Ascending aorta (tissue), 2 donors: ENCODE measurements around the gene MST1. TPM values are rescaled to one million over a fixed set of nuclear protein-coding genes. Genes with fewer than 3 reads are reported as not detected.

ENCODE experiments used
- DNase-seq, 2 donors: peaks; one replicate each; pipeline ENCODE4 v3.0.0-alpha.2; 2019; ENCODE audit warnings: low spot score in 2 of 2
- H3K27ac ChIP-seq, 2 donors: fragments of 200-600 bp; sonication (generic); one replicate each; pipeline ENCODE4 v1.5.1; 2016 to 2017; ENCODE audit warnings: mild to moderate bottlenecking in 1 of 2
- H3K27me3 ChIP-seq: fragments of 200-600 bp; sonication (generic); one replicate; pipeline ENCODE4 v1.5.1; 2017
- H3K36me3 ChIP-seq, 2 donors: fragments of 200-600 bp; sonication (generic); one replicate each; pipeline ENCODE4 v1.5.1; 2016
- H3K4me1 ChIP-seq, 2 donors: fragments of 200-600 bp; sonication (generic); one replicate each; pipeline ENCODE4 v1.5.1; 2016 to 2017; ENCODE audit warnings: mild to moderate bottlenecking in 1 of 2
- H3K4me3 ChIP-seq, 2 donors: fragments of 200-600 bp; sonication (generic); one replicate each; pipeline ENCODE4 v1.5.1; 2016 to 2017; ENCODE audit warnings: mild to moderate bottlenecking in 1 of 2
- H3K9me3 ChIP-seq, 2 donors: fragments of 200-600 bp; sonication (generic); one replicate each; pipeline ENCODE4 v1.5.1; 2016
- intact Hi-C: fragments of 100-400 bp; cut with DNase I; formaldehyde crosslinking; loops from one replicate; pipeline ENCODE4 v1.15.1; 2023
- total RNA-seq: library from RNA; depleted of rRNA; stranded (reverse); fragments of >200 nt; gene quantifications from one replicate; pipeline ENCODE4 v1.1.0, GENCODE V29; 2016
- TF ChIP-seq, protein P1 (sequence below), 3 experiments: fragments of 200-600 bp in 2 of 3; fragments of 450-650 bp in 1 of 3; sonication (generic) in 2 of 3; IDR thresholded peaks; one replicate each; pipeline ENCODE4 v1.5.1; 2016 to 2019; ENCODE audit warnings: antibody characterized with exemption in 3 of 3, mild to moderate bottlenecking in 1 of 3, moderate library complexity in 1 of 3

MST1 gene
- total RNA-seq, 1 donor from 2014 or later, result 12.6 TPM

DNA sequence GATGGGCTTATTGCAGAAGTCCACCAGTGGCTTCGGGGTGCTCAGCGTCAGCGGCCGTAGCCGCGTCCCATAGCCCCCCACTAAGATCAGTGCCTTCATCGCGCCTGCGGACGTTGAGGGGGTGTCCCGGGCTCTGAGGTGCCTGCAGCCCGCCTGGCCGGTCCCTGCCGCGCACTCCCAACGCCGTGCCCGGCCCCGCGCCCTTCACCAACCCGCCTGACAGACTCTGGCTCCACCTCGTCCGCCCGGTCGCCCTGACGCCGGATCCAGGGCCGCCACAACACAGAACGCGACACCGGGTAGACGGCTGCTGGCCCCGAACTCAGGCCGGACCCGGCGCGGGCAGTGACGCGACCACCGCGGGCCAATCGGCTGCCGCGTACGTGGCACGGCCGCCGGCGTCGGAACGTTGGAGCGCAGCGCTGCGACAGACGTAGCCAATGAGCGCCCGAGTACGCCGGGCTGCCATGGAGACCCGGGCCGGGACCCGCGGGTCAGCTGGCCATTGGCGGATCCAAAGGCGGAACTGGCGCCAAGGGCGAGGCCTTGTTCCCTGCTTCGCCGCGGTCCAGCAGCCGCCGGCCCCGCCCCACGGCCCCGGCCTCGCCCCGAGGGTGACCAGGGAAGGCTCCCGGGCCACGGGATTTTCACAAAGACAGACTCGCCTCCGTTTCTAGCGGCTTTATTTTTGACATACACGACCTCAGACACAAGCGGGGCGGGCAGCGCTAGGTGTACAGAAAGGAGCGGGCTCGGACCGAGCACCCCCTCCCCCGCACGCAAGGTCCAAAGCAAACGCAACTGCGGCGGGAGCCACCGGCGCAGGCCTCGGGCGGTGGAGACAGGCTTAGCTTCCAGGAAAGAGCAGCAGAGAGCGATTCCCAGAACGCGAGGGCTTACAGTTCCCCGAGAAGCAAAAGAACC lies 34.6 kb upstream of the MST1 start, which contains the start of gene GMPPB:
TSS of gene GMPPB (minus strand) at position 324 of the 924 bp plus-strand sequence. CDS start at position 99, 225 bp downstream.
- Histone ChIP-seq H3K27ac (peak within 1 kb of the TSS; percentile 93 to 97), H3K27me3 (no peaks in the 10 kb centered on the region), H3K4me1 (peaks cover 16 to 20% of the 10 kb centered on the region in 2 donors), H3K36me3 (peaks cover 23 to 54% of the 10 kb centered on the region in 2 donors), H3K4me3 (peak within 1 kb of the TSS; percentile 86 to 98), H3K9me3 (no peaks in the 10 kb centered on the region)
- TF ChIP-seq, protein P1, sequence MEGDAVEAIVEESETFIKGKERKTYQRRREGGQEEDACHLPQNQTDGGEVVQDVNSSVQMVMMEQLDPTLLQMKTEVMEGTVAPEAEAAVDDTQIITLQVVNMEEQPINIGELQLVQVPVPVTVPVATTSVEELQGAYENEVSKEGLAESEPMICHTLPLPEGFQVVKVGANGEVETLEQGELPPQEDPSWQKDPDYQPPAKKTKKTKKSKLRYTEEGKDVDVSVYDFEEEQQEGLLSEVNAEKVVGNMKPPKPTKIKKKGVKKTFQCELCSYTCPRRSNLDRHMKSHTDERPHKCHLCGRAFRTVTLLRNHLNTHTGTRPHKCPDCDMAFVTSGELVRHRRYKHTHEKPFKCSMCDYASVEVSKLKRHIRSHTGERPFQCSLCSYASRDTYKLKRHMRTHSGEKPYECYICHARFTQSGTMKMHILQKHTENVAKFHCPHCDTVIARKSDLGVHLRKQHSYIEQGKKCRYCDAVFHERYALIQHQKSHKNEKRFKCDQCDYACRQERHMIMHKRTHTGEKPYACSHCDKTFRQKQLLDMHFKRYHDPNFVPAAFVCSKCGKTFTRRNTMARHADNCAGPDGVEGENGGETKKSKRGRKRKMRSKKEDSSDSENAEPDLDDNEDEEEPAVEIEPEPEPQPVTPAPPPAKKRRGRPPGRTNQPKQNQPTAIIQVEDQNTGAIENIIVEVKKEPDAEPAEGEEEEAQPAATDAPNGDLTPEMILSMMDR (IDR thresholded peaks at IDR 0.05), result no peak
- DNase-seq, result peak; percentile 92 to 97
- intact Hi-C loops, result loop anchor here (1.0 to 10.0 kb wide), 4 partner anchors 35 to 131 kb away; partner anchors contain the start of genes APEH, IP6K1, MST1 and RNF123

DNA sequence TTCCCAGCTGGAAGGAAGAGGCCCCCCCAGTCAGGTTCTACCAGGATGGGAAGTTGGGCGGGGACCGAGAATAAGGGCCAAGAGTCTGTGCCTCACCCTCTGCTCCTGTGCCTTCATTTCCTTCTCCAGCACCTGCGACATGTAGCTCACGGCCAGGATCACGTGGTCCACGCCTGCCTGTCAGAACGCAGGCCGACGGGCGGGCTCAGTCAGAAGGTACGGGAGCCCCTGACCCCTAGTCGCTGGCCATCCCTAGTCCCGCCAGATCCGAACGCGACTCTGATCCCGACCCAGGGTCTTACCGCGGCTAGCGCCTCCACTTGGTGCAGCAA lies 34.0 kb upstream of the MST1 start:
- Histone ChIP-seq H3K4me3 (peak overlapping the region; percentile 86 to 98), H3K27me3 (no peaks in the 10 kb centered on the region), H3K9me3 (no peaks in the 10 kb centered on the region), H3K27ac (peak overlapping the region; percentile 93 to 97), H3K4me1 (peaks cover 19 to 24% of the 10 kb centered on the region in 2 donors), H3K36me3 (peaks cover 23 to 53% of the 10 kb centered on the region in 2 donors)
- TF ChIP-seq, protein P1 (IDR thresholded peaks at IDR 0.05), result no peak
- peak in 1 of 2 donors; percentile 82 for DNase-seq
- intact Hi-C loops, result loop anchor here (1.0 to 10.0 kb wide), 2 partner anchors 34 to 132 kb away; partner anchors contain the start of genes MST1, RNF123 and TRAIP

DNA sequence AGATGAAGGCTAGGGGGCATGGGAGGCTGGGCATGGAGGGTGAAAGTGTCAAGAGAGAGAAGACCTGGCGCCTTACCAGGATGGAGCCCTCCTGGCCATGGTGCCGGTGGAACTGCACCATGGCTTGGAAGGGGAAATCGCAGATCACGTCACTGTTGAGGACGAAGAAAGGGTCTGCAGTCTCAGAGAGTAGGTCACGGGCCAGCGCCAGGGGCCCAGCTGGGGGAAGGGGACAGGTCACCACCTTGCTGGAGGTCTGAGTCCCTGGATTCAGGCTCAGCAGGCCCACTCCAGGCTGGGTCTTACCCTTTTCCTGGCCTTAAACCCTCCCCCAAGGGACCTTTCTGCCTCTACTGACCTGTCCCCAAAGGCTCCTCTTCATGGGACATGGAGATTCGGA lies 33.6 kb upstream of the MST1 start:
- Histone ChIP-seq H3K4me3 (peak overlapping the region; percentile 86 to 98), H3K4me1 (peaks cover 19 to 24% of the 10 kb centered on the region in 2 donors), H3K27ac (peak overlapping the region; percentile 93 to 97), H3K9me3 (no peaks in the 10 kb centered on the region), H3K27me3 (no peaks in the 10 kb centered on the region), H3K36me3 (peaks cover 20 to 49% of the 10 kb centered on the region in 2 donors)
- TF ChIP-seq, protein P1 (IDR thresholded peaks at IDR 0.05), result no peak
- intact Hi-C loops, result loop anchor here (1.0 to 10.0 kb wide), 2 partner anchors 34 to 132 kb away; partner anchors contain the start of genes MST1, RNF123 and TRAIP
- DNase-seq, result no peak

DNA sequence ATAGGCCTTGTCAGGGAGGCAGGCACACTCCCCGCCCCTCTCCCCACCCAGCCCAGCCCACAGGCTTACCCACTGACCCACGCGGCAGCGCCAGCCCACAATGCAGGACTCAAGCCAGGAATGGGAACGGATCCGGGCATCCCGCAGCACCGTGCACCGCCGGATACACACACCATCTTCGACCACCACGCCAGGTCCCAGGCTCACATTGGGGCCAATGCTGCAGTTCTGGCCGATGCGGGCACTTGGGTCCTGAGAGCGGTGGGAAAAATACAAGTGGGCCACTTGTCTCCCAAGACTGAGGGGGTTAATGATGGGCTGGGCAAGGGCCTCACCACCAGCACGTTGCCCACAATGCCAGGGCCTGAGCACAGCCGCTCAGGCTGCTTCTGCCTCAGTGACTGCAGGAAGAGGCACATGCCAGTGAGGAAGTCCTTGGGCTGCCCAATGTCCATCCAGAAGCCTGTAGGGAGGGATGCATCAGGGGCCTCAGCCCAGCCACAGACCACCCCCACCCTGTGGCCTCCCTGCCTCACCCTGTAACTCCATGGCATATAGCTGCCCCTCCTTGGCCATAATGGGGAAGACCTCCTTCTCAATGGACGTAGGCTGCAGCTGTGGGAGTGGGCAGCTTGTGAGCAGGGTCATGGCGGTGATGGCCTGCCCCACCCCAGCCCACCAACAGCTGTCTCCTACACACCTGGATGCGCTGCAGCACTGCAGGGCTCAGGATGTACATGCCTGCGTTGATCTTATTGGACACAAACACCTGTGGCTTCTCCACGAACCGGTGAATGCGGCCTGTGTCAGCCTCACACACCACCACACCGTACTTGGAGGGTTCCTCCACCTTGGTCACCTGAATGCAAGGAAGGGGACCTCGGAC lies 32.9 kb upstream of the MST1 start:
- H3K4me3 ChIP-seq, result peak overlapping the region in 1 of 2 donors; percentile 98
- peak in 1 of 2 donors; percentile 51 for DNase-seq
- peaks cover 13 to 41% of the 10 kb centered on the region in 2 donors for H3K36me3 ChIP-seq
- H3K27me3 ChIP-seq, result no peaks in the 10 kb centered on the region
- TF ChIP-seq, protein P1 (IDR thresholded peaks at IDR 0.05), result no peak
- peaks cover 19 to 24% of the 10 kb centered on the region in 2 donors for H3K4me1 ChIP-seq
- no peaks in the 10 kb centered on the region for H3K9me3 ChIP-seq
- intact Hi-C loops, result loop anchor here (10.0 kb wide), 1 partner anchor 133 kb away; the partner anchor contains the start of gene TRAIP
- H3K27ac ChIP-seq, result peak overlapping the region in 1 of 2 donors; percentile 93

DNA sequence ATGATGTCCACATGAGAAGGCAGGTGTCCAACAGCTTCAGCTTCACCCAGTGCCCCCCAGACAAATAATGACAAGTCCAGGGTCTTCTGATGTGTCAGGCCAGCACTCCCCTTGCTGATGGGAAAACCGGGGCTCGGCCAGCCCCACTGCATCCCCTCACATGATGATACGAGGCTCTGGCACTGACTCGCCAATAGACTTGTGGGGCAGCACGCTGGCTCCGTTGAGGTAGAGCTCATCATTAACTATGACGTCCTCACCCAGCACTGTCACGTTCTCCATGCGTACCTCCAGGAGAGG lies 32.3 kb upstream of the MST1 start:
- Histone ChIP-seq H3K36me3 (peaks cover 8 to 39% of the 10 kb centered on the region in 2 donors), H3K4me1 (peaks cover 19 to 24% of the 10 kb centered on the region in 2 donors), H3K4me3 (no peak overlapping the region), H3K27me3 (no peaks in the 10 kb centered on the region), H3K27ac (no peak overlapping the region), H3K9me3 (no peaks in the 10 kb centered on the region)
- intact Hi-C loops, result loop anchor here (10.0 kb wide), 1 partner anchor 133 kb away; the partner anchor contains the start of gene TRAIP
- TF ChIP-seq, protein P1 (IDR thresholded peaks at IDR 0.05), result no peak
- peak in 1 of 2 donors; percentile 56 for DNase-seq
